22Rv1 (cell line): ENCODE measurements around the gene DNPEP.

Source experiments
- H3K27ac ChIP-seq: fragments of 450-650 bp; 2 replicates; pipeline ENCODE4 v1.5.1; 2017
- ZFX ChIP-seq: fragments of 450-650 bp; IDR thresholded peaks from 2 replicates; pipeline ENCODE4 v1.6.1; 2017; ENCODE audit warnings: antibody characterized with exemption, borderline replicate concordance
- TF ChIP-seq, protein P1 (sequence below): fragments of 450-650 bp; IDR thresholded peaks from 2 replicates; pipeline ENCODE4 v1.5.1; 2017; ENCODE audit warnings: mild to moderate bottlenecking

The DNPEP gene

GRCh38 chr2:219404954-219405353, 17.2 kb upstream of the DNPEP start:
- TF ChIP-seq ZFX = no peak
- TF ChIP-seq, protein P1, sequence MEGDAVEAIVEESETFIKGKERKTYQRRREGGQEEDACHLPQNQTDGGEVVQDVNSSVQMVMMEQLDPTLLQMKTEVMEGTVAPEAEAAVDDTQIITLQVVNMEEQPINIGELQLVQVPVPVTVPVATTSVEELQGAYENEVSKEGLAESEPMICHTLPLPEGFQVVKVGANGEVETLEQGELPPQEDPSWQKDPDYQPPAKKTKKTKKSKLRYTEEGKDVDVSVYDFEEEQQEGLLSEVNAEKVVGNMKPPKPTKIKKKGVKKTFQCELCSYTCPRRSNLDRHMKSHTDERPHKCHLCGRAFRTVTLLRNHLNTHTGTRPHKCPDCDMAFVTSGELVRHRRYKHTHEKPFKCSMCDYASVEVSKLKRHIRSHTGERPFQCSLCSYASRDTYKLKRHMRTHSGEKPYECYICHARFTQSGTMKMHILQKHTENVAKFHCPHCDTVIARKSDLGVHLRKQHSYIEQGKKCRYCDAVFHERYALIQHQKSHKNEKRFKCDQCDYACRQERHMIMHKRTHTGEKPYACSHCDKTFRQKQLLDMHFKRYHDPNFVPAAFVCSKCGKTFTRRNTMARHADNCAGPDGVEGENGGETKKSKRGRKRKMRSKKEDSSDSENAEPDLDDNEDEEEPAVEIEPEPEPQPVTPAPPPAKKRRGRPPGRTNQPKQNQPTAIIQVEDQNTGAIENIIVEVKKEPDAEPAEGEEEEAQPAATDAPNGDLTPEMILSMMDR = no peak
- H3K27ac ChIP-seq = no peak overlapping the region

- H3K27ac ChIP-seq = no peak overlapping the region
- TF ChIP-seq, protein P1 = no peak
- no peak for TF ChIP-seq ZFX
Observed at GRCh38 chr2:219404291-219404910, 16.7 kb upstream of the DNPEP start.

DNA sequence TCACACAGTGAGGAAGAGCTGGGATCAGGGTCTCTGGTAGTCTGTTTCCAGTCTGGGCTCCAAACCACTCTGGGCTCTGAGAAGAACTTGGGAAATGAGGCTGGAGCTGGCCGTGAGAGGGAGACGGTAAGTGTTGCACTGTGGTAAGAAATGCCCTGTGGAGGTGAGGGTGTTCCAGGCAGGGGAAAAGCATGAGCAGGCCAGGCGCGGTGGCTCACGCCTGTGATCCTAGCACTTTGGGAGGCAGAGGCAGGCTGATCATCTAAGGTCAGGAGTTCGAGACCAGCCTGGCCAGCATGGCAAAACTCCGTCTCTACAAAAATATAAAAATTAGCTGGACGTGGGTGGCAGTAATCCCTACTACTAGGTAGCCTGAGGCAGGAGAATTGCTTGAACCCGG, 16.1 kb upstream of the DNPEP start:
- no peak overlapping the region for H3K27ac ChIP-seq
- no peak for TF ChIP-seq ZFX
- TF ChIP-seq, protein P1 = no peak

GRCh38 chr2:219402665-219403515, 15.2 kb upstream of the DNPEP start:
- no peak overlapping the region for H3K27ac ChIP-seq
- TF ChIP-seq, protein P1 = peak; percentile 92
- TF ChIP-seq ZFX = no peak

GRCh38 chr2:219401606-219402005, 13.9 kb upstream of the DNPEP start:
- TF ChIP-seq ZFX = no peak
- TF ChIP-seq, protein P1 = no peak
- H3K27ac ChIP-seq = no peak overlapping the region

DNA sequence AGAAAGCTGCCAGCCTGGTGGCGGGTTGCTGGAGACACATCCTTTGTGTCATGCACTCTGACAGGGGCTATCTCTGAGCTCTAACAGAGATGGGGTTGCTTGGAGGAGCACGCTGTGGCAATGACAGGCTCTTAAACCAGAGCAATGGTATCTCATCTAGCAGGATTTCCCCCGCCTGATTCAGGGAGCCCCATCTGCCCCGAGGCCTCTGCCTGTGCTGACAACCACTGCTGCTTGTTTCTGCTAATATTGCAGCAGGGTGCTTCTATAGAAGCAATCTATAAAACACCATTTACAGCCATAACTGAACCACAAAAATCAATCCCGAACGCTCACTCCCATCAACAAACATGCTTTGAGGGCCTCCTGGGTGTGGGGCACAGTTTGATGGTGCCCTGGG, 12.8 kb upstream of the DNPEP start:
- H3K27ac ChIP-seq = no peak overlapping the region
- no peak for TF ChIP-seq ZFX
- TF ChIP-seq, protein P1 = no peak
